B cell (primary cell): ENCODE data around the gene TECTB. TPM values are rescaled to one million over a fixed set of nuclear protein-coding genes. Genes with fewer than 3 reads are reported as not detected.

Source experiments
- ATAC-seq: fragments of 200-7000 bp; cut with Tn5 transposase; one replicate; pipeline ENCODE4 v1.10.0; 2021; ENCODE audit warnings: low read depth, mild to moderate bottlenecking, moderate number of reproducible peaks, moderate library complexity
- CTCF ChIA-PET: fragments of 350-600 bp; sonication (Branson Sonifier 250); formaldehyde crosslinking; loops from one replicate; lab custom pipeline; 2021; ENCODE audit warnings: antibody characterized with exemption, inconsistent platforms; lab: Charles Lee
- POLR2A ChIA-PET: fragments of 350-600 bp; sonication (Branson Sonifier 250); formaldehyde crosslinking; loops from one replicate; lab custom pipeline; 2021; ENCODE audit warnings: antibody characterized with exemption; lab: Charles Lee
- DNase-seq: peaks from one replicate; pipeline ENCODE4 v3.0.0; 2013
- H2AFZ ChIP-seq: 2 replicates; pipeline ENCODE4 v1.6.1; 2012; ENCODE audit warnings: mild to moderate bottlenecking, low read depth, low read length; ENCODE audit not compliant: insufficient read depth, poor library complexity, severe bottlenecking
- H3K27ac ChIP-seq, 2 donors: 1 replicate in 1 of 2; 2 replicates in 1 of 2; pipeline ENCODE4 v1.5.1; 2012 to 2013; ENCODE audit warnings: low read length in 2 of 2, mild to moderate bottlenecking in 2 of 2, moderate library complexity in 1 of 2
- H3K27me3 ChIP-seq, 4 experiments: fragments of 200-600 bp in 1 of 4; sonication (generic) in 1 of 4; replicated peaks in 1 of 4; 1 replicate in 2 of 4; 2 replicates in 2 of 4; pipeline versions ENCODE4 v1.6.1 to v1.7.0; 2013 to 2016; ENCODE audit warnings: low read length in 3 of 4, mild to moderate bottlenecking in 2 of 4, mixed read lengths in 1 of 4, moderate library complexity in 1 of 4; ENCODE audit not compliant: insufficient read depth in 4 of 4, control insufficient read depth in 3 of 4; ENCODE audit errors: control extremely low read depth in 1 of 4
- H3K36me3 ChIP-seq, 2 experiments: replicated peaks in 1 of 2; 1 replicate in 1 of 2; 2 replicates in 1 of 2; pipeline versions ENCODE4 v1.6.1 to v1.7.1; 2013; ENCODE audit warnings: low read length in 1 of 2; ENCODE audit not compliant: insufficient read depth in 2 of 2, control insufficient read depth in 1 of 2; ENCODE audit errors: control extremely low read depth in 1 of 2, extremely low read depth in 1 of 2
- H3K4me1 ChIP-seq, 2 donors: fragments of 200-600 bp in 1 of 2; sonication (generic) in 1 of 2; 1 replicate in 1 of 2; 2 replicates in 1 of 2; pipeline versions ENCODE4 v1.5.1 to v1.6.1; 2013 to 2017; ENCODE audit warnings: low read length in 2 of 2; ENCODE audit not compliant: control insufficient read depth in 2 of 2, insufficient read depth in 2 of 2
- H3K4me2 ChIP-seq: replicated peaks from 2 replicates; pipeline ENCODE3; 2012; ENCODE audit warnings: mild to moderate bottlenecking, low read depth, low read length; ENCODE audit not compliant: poor library complexity, severe bottlenecking
- H3K4me3 ChIP-seq, 5 experiments: fragments of 200-600 bp in 1 of 5; sonication (generic) in 1 of 5; 1 replicate in 3 of 5; 2 replicates in 2 of 5; pipeline versions ENCODE4 v1.5.1 to v1.7.0; 2011 to 2016; ENCODE audit warnings: low read length in 4 of 5, mild to moderate bottlenecking in 4 of 5, low read depth in 2 of 5, control low read depth in 1 of 5, moderate library complexity in 1 of 5; ENCODE audit not compliant: insufficient read depth in 1 of 5; ENCODE audit errors: control extremely low read depth in 1 of 5, extremely low read depth in 1 of 5
- H3K79me2 ChIP-seq: fragments of 200-600 bp; sonication (generic); one replicate; pipeline ENCODE4 v1.6.0; 2016; ENCODE audit warnings: low read length; ENCODE audit not compliant: control insufficient read depth, insufficient read depth
- H3K9ac ChIP-seq: fragments of 200-600 bp; sonication (generic); 2 replicates; pipeline ENCODE4 v1.6.1; 2017; ENCODE audit warnings: mild to moderate bottlenecking, low read length, moderate library complexity
- H3K9me3 ChIP-seq, 3 donors: one replicate each; pipeline versions ENCODE4 v1.6.1 to v1.7.1; 2013; ENCODE audit warnings: low read length in 2 of 3; ENCODE audit not compliant: control insufficient read depth in 2 of 3, insufficient read depth in 1 of 3; ENCODE audit errors: control extremely low read depth in 1 of 3
- H4K20me1 ChIP-seq: 2 replicates; pipeline ENCODE4 v1.6.0; 2012; ENCODE audit warnings: mild to moderate bottlenecking, low read length; ENCODE audit not compliant: insufficient read depth, control insufficient read depth, poor library complexity, severe bottlenecking
- H3K27ac Mint-ChIP-seq: one replicate; pipeline ENCODE4 v1.8.0; 2021; ENCODE audit warnings: mixed read lengths
- H3K27me3 Mint-ChIP-seq: one replicate; pipeline ENCODE4 v1.8.0; 2021; ENCODE audit warnings: mixed read lengths
- H3K4me1 Mint-ChIP-seq: one replicate; pipeline ENCODE4 v1.8.0; 2021; ENCODE audit warnings: mixed read lengths
- H3K4me3 Mint-ChIP-seq: one replicate; pipeline ENCODE4 v1.8.0; 2021; ENCODE audit warnings: mixed read lengths
- H3K9me3 Mint-ChIP-seq: one replicate; pipeline ENCODE4 v1.8.0; 2022; ENCODE audit warnings: mixed read lengths; ENCODE audit not compliant: insufficient read depth
- EZH2 ChIP-seq: IDR thresholded peaks from 2 replicates; pipeline ENCODE4 v1.6.1; 2012; ENCODE audit warnings: borderline replicate concordance, low read depth, mild to moderate bottlenecking, moderate library complexity, low read length; ENCODE audit not compliant: insufficient read depth, poor library complexity, severe bottlenecking
- WGBS: methylation state at CpG from one replicate; pipeline ENCODE4 v1.1.5; 2013; ENCODE audit warnings: missing lambda C conversion rate; ENCODE audit not compliant: insufficient coverage; 5-methylcytosine and 5-hydroxymethylcytosine counted together
- intact Hi-C: fragments of 100-400 bp; cut with micrococcal nuclease; formaldehyde crosslinking; loops from one replicate; pipeline ENCODE4 v1.10.0; 2022
- polyA plus RNA-seq: library from polyadenylated mRNA; depleted of rRNA; stranded (reverse); fragments of >200 nt; gene quantifications from 2 replicates; pipeline ENCODE4 v1.2.3, GENCODE V29; 2012
- total RNA-seq, 2 donors: library from RNA; stranded (reverse); fragments of 120-200 nt in 1 of 2; gene quantifications; 1 replicate in 1 of 2; 2 replicates in 1 of 2; pipeline versions ENCODE4 v1.2.3 to v1.2.4, GENCODE V29; 2013 to 2022
- TF ChIP-seq, protein P1 (sequence below): fragments of 200-600 bp; IDR thresholded peaks from one replicate; pipeline ENCODE4 v1.8.0; 2022; ENCODE audit warnings: antibody characterized with exemption, mild to moderate bottlenecking

TECTB gene
- total and polyA plus RNA-seq, 2 donors (not counting 1 experiment from before 2014, with no cell fraction given): not detected

DNA sequence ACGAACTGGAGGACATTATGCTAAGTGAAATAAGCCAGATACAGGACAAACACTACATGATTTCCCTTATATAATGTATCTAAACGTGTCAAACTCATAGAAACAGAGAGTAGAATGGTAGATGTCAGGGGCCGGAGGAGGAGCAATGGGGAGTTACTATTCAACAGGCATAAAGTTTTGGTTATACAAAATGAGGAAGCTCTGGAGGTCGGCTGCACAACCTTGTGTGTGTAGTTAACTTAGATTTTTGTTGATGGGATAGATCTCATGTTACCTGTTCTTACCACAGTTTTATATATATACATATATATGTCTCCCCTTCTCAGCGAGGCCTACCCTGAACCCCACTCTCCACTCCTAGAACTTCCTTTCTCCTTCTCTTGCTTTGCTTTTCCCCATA is 22.4 kb upstream of the TECTB start:
- no peaks in the 10 kb centered on the region for H3K4me1 Mint-ChIP-seq
- POLR2A ChIA-PET: no interaction called here
- Histone ChIP-seq H2AFZ (no peak overlapping the region), H3K9ac (no peak overlapping the region), H3K79me2 (no peaks in the 10 kb centered on the region), H3K27me3 (no peaks in the 10 kb centered on the region), H3K4me1 (no peaks in the 10 kb centered on the region), H3K9me3 (no peaks in the 10 kb centered on the region), H3K36me3 (no peaks in the 10 kb centered on the region), H3K4me3 (no peak overlapping the region), H3K4me2 (no peak overlapping the region), H3K27ac (no peak overlapping the region), H4K20me1 (no peaks in the 10 kb centered on the region)
- CTCF ChIA-PET: no interaction called here
- H3K4me3 Mint-ChIP-seq: no peak overlapping the region
- no peaks in the 10 kb centered on the region for H3K9me3 Mint-ChIP-seq
- no peak overlapping the region for H3K27ac Mint-ChIP-seq
- no peak for TF ChIP-seq EZH2
- TF ChIP-seq, protein P1, sequence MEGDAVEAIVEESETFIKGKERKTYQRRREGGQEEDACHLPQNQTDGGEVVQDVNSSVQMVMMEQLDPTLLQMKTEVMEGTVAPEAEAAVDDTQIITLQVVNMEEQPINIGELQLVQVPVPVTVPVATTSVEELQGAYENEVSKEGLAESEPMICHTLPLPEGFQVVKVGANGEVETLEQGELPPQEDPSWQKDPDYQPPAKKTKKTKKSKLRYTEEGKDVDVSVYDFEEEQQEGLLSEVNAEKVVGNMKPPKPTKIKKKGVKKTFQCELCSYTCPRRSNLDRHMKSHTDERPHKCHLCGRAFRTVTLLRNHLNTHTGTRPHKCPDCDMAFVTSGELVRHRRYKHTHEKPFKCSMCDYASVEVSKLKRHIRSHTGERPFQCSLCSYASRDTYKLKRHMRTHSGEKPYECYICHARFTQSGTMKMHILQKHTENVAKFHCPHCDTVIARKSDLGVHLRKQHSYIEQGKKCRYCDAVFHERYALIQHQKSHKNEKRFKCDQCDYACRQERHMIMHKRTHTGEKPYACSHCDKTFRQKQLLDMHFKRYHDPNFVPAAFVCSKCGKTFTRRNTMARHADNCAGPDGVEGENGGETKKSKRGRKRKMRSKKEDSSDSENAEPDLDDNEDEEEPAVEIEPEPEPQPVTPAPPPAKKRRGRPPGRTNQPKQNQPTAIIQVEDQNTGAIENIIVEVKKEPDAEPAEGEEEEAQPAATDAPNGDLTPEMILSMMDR: no peak
- H3K27me3 Mint-ChIP-seq: no peaks in the 10 kb centered on the region
- 83% methylated on average over 1 of the region's 5 CpGs for WGBS
- DNase-seq (no peak), ATAC-seq (no peak)
- intact Hi-C loops: no loop called here

DNA sequence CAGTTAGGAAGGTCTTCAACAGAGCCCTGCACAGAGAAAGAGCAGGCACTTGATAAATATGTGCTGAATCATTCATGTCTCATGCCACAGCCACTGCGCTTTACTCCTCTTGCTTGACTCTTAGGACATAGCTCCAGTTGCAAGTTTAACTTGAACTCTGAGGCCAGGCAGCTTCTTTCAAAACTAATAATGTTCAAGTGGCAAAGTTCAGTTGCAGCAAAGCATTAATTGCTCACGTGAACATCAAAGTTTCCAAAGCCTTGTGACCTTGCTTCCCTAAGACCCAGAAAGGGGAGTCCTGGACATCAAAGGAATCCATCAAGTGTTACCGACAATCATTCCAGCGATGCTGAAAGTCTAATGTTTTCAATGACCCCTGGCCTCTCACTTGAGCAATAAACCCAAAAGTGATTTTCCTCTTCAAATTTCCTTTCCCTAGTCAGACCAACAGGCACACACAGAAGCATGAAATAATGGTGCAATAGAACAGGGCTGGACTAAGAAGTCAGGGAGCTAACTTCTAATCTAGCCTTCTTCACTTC is 21.8 kb upstream of the TECTB start:
- H3K36me3 ChIP-seq: no peaks in the 10 kb centered on the region
- no peaks in the 10 kb centered on the region for H3K9me3 ChIP-seq
- no peaks in the 10 kb centered on the region for H3K9me3 Mint-ChIP-seq
- no peaks in the 10 kb centered on the region for H3K4me1 ChIP-seq
- no peak overlapping the region for H3K27ac ChIP-seq
- TF ChIP-seq, protein P1: no peak
- TF ChIP-seq EZH2: no peak
- POLR2A ChIA-PET: no interaction called here
- no peak overlapping the region for H3K4me3 ChIP-seq
- 89% methylated on average over 4 of the region's 4 CpGs for WGBS
- H3K4me3 Mint-ChIP-seq: no peak overlapping the region
- H3K79me2 ChIP-seq: no peaks in the 10 kb centered on the region
- H2AFZ ChIP-seq: no peak overlapping the region
- no peaks in the 10 kb centered on the region for H3K4me1 Mint-ChIP-seq
- no peak overlapping the region for H3K9ac ChIP-seq
- no peaks in the 10 kb centered on the region for H3K27me3 Mint-ChIP-seq
- no peak overlapping the region for H3K4me2 ChIP-seq
- CTCF ChIA-PET: no interaction called here
- ATAC-seq: no peak
- no peak overlapping the region for H3K27ac Mint-ChIP-seq
- no peaks in the 10 kb centered on the region for H4K20me1 ChIP-seq
- no peak for DNase-seq
- H3K27me3 ChIP-seq: no peaks in the 10 kb centered on the region
- intact Hi-C loops: no loop called here
